ENCODE results near the gene GTF2F2. TPM values are rescaled to one million over a fixed set of nuclear protein-coding genes. Genes with fewer than 3 reads are reported as not detected.

Gene GTF2F2
- total RNA-seq, 1 experiment from 2014 or later: 79.9 TPM

GRCh38 chr13:45333251-45333976 lies 213.1 kb downstream of the GTF2F2 start:
- no peak for DNase-seq (ENCODE audit: low spot score)

Other genes starting within 250 kb of the GTF2F2 start
- 5.6 and 7.3 TPM in 2 replicates for gene NUFIP1, start 131.0 kb upstream of the GTF2F2 start, total RNA-seq (2014; rRNA removed; shearing (Covaris generic))
- 35.5 and 66.3 TPM in 2 replicates for gene GPALPP1, start 131.0 kb upstream of the GTF2F2 start, total RNA-seq (2014; rRNA removed; shearing (Covaris generic))
- gene KCTD4, start 80.5 kb downstream of the GTF2F2 start, total RNA-seq (2014; rRNA removed; shearing (Covaris generic)): 0.29 TPM in 1 of 2 replicates, not detected in the other
- gene TPT1, start 220.7 kb downstream of the GTF2F2 start, total RNA-seq (2014; rRNA removed; shearing (Covaris generic)): 1,498 and 1,612 TPM in 2 replicates

All from A172 (cell line).